Calu3 (cell line): Measurements from ENCODE around the gene SRPX. TPM values are rescaled to one million over a fixed set of nuclear protein-coding genes. Genes with fewer than 3 reads are reported as not detected.

ENCODE experiments used
- BruUV-seq: library from RNA; stranded (reverse); fragments of 400-500 nt; replicated peaks from 2 replicates; lab custom pipeline; 2021; lab: Mats Ljungman, UMichigan
- CTCF ChIA-PET: fragments of 300-600 bp; sonication (Branson Sonifier 250); formaldehyde crosslinking; loops from one replicate; lab custom pipeline; 2022; ENCODE audit warnings: antibody characterized with exemption; lab: Charles Lee
- DNase-seq: peaks from one replicate; pipeline ENCODE4 v3.0.0; 2022
- H3K27ac Mint-ChIP-seq: one replicate; pipeline ENCODE4 v1.8.0; 2022; ENCODE audit warnings: mixed read lengths; ENCODE audit not compliant: unreplicated experiment
- H3K27me3 Mint-ChIP-seq: one replicate; pipeline ENCODE4 v1.8.0; 2022; ENCODE audit warnings: mixed read lengths; ENCODE audit not compliant: unreplicated experiment
- H3K36me3 Mint-ChIP-seq: one replicate; pipeline ENCODE4 v1.8.0; 2022; ENCODE audit warnings: mild to moderate bottlenecking, moderate library complexity, mixed read lengths; ENCODE audit not compliant: insufficient read depth, unreplicated experiment
- H3K4me1 Mint-ChIP-seq: one replicate; pipeline ENCODE4 v1.8.0; 2022; ENCODE audit warnings: mild to moderate bottlenecking, low read depth, mixed read lengths; ENCODE audit not compliant: unreplicated experiment
- H3K4me3 Mint-ChIP-seq: one replicate; pipeline ENCODE4 v1.8.0; 2022; ENCODE audit warnings: mild to moderate bottlenecking, low read depth, moderate library complexity, mixed read lengths; ENCODE audit not compliant: unreplicated experiment
- H3K9me3 Mint-ChIP-seq: one replicate; pipeline ENCODE4 v1.8.0; 2022; ENCODE audit warnings: low read depth, mixed read lengths; ENCODE audit not compliant: unreplicated experiment
- intact Hi-C: fragments of 100-400 bp; cut with micrococcal nuclease; formaldehyde crosslinking; loops from one replicate; pipeline ENCODE4 v1.10.0; 2022; ENCODE audit not compliant: unreplicated experiment
- total RNA-seq: library from RNA; stranded (reverse); gene quantifications from 2 replicates; pipeline ENCODE4 v1.2.3, GENCODE V29; 2022
- TF ChIP-seq, protein P1 (sequence below): fragments of 200-600 bp; IDR thresholded peaks from one replicate; pipeline ENCODE4 v1.8.0; 2022; ENCODE audit warnings: antibody characterized with exemption; ENCODE audit not compliant: unreplicated experiment

Gene SRPX
- total RNA-seq, 1 experiment from 2014 or later = 1.2 TPM

DNA sequence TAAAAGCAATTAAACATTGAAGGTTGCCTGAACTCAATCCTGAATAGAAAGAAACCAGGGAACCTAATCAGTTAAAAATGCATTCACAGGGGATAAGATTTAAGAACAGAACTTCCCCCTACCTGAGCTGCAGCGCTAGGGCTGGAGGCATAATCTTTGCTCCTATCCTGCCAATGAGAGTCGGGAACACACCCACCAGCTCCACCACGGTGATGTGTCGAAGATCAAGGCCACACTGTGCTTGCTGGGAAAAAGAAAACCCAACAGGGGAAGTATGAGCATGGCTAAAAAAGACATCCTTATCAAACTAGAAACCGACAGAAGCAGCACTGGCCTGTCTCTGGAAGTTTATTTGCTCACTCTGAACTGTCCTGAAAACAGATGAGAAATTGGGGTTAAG is 66.3 kb downstream of the SRPX start:
- TF ChIP-seq, protein P1, sequence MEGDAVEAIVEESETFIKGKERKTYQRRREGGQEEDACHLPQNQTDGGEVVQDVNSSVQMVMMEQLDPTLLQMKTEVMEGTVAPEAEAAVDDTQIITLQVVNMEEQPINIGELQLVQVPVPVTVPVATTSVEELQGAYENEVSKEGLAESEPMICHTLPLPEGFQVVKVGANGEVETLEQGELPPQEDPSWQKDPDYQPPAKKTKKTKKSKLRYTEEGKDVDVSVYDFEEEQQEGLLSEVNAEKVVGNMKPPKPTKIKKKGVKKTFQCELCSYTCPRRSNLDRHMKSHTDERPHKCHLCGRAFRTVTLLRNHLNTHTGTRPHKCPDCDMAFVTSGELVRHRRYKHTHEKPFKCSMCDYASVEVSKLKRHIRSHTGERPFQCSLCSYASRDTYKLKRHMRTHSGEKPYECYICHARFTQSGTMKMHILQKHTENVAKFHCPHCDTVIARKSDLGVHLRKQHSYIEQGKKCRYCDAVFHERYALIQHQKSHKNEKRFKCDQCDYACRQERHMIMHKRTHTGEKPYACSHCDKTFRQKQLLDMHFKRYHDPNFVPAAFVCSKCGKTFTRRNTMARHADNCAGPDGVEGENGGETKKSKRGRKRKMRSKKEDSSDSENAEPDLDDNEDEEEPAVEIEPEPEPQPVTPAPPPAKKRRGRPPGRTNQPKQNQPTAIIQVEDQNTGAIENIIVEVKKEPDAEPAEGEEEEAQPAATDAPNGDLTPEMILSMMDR = no peak
- Mint-ChIP-seq H3K27me3 (no peaks in the 10 kb centered on the region), H3K4me1 (no peaks in the 10 kb centered on the region), H3K27ac (no peak overlapping the region), H3K9me3 (no peaks in the 10 kb centered on the region), H3K4me3 (no peak overlapping the region), H3K36me3 (no peaks in the 10 kb centered on the region)
- BruUV-seq = no TSS peak
- intact Hi-C loops = no loop called here
- no peak for DNase-seq
- CTCF ChIA-PET = no interaction called here

DNA sequence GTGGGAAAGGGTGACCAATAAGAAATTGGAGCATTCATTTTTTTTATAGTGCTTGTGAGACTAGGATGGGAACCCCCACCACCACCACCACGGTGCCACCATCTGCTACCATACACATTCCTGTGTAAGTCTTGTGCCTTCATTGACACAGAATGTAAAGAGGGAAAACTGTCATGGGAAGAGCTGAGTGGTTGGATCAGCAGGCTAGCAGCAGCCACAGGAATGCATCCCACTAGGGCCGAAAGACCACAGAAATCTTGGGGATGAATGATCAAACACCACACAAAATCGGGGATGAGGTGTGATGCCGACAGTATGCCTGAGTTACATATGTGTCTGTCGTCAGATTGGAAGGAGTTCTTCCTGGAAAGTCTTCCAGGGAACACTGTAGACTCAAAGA is 69.2 kb downstream of the SRPX start:
- no peak overlapping the region for H3K4me3 Mint-ChIP-seq
- no TSS peak for BruUV-seq
- H3K27me3 Mint-ChIP-seq = no peaks in the 10 kb centered on the region
- TF ChIP-seq, protein P1 = no peak
- H3K9me3 Mint-ChIP-seq = no peaks in the 10 kb centered on the region
- CTCF ChIA-PET = no interaction called here
- no peaks in the 10 kb centered on the region for H3K36me3 Mint-ChIP-seq
- intact Hi-C loops = no loop called here
- no peaks in the 10 kb centered on the region for H3K4me1 Mint-ChIP-seq
- H3K27ac Mint-ChIP-seq = no peak overlapping the region
- no peak for DNase-seq

DNA sequence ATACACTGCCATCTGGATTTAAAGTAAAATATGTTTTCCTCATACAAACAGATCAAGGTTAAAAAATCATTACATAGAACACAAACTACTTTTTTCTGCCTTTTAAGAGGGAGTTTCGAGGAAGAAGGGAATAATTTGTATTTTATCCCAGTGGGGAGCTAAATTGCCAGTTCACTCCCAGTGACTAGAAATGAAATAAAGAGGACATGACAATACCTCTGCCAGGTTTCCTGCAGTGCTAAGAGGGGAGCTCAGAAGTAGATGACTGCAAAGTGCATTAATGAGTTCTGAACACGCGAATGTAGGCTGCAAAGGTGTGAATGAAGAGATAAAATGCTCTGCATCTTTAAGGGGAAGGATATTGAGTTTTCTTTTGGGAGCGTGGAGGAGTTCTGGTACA is 69.7 kb downstream of the SRPX start:
- Mint-ChIP-seq H3K4me1 (no peaks in the 10 kb centered on the region), H3K27ac (no peak overlapping the region), H3K9me3 (no peaks in the 10 kb centered on the region), H3K27me3 (no peaks in the 10 kb centered on the region), H3K4me3 (no peak overlapping the region), H3K36me3 (no peaks in the 10 kb centered on the region)
- CTCF ChIA-PET = no interaction called here
- intact Hi-C loops = no loop called here
- TF ChIP-seq, protein P1 = no peak
- BruUV-seq = no TSS peak
- DNase-seq = no peak

DNA sequence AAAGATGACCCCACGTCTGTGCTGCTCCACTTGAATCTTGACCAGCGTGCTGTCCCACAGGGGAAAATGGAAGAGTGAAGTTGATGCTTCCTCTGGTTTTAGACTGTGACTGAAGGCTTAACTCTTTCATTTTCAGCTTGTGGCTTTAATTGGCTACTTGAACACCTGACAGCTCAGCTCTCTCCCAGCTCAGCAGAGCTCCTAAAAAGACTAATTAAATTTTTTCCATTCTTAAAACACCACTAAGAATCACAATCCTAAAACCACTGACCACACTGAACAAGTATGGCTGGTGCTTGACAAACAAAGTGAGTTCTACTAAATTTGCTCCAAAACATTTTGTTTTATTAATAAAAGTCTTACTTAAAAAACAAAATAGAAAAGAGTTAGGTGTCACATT is 71.7 kb downstream of the SRPX start:
- CTCF ChIA-PET = no interaction called here
- Mint-ChIP-seq H3K4me1 (no peaks in the 10 kb centered on the region), H3K27me3 (no peaks in the 10 kb centered on the region), H3K9me3 (peaks cover 2% of the 10 kb centered on the region), H3K27ac (no peak overlapping the region), H3K36me3 (no peaks in the 10 kb centered on the region), H3K4me3 (no peak overlapping the region)
- TF ChIP-seq, protein P1 = no peak
- BruUV-seq = no TSS peak
- DNase-seq = no peak
- intact Hi-C loops = no loop called here

DNA sequence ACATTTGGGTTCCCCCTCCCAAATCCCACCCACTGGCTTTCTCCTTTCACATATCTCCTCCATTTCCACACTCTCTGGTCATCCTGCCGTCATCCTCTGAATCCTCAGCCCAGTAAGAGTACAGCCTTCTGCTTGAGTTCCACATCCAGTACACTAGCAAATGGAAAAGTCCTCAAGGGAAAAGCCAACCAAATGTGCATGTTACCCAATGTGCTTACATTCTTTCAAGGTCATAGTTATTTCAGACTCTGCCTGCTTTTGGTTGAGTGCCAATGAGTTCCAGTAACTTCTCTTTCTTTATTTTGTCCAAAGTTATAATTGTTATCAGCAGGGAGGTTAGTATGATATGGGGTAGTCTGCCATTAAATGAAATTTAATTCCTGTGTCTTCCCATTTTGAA is 78.1 kb downstream of the SRPX start:
- Mint-ChIP-seq H3K27me3 (no peaks in the 10 kb centered on the region), H3K9me3 (peaks cover 2% of the 10 kb centered on the region), H3K27ac (no peak overlapping the region), H3K4me1 (no peaks in the 10 kb centered on the region), H3K36me3 (no peaks in the 10 kb centered on the region), H3K4me3 (no peak overlapping the region)
- TF ChIP-seq, protein P1 = no peak
- DNase-seq = no peak
- CTCF ChIA-PET = no interaction called here
- BruUV-seq = no TSS peak
- intact Hi-C loops = no loop called here
